Smooth muscle cell (in vitro differentiated cells): ENCODE data around the gene DUSP9. TPM values are rescaled to one million over a fixed set of nuclear protein-coding genes. Genes with fewer than 3 reads are reported as not detected.

Experiments used
- DNase-seq: peaks from one replicate; lab custom pipeline; 2025; ENCODE audit not compliant: unreplicated experiment; lab: John Stamatoyannopoulos, UW
- H2AFZ ChIP-seq: fragments of 200-600 bp; sonication (generic); 2 replicates; pipeline ENCODE4 v1.6.0; 2016; ENCODE audit warnings: antibody characterized with exemption, low read depth, mild to moderate bottlenecking
- H3F3A ChIP-seq: fragments of 200-600 bp; sonication (generic); 2 replicates; pipeline ENCODE4 v1.6.0; 2017; ENCODE audit warnings: antibody characterized with exemption, low read depth
- H3K27ac ChIP-seq: fragments of 200-600 bp; sonication (generic); 2 replicates; pipeline ENCODE4 v1.5.1; 2016; ENCODE audit warnings: low read depth, mild to moderate bottlenecking
- H3K27me3 ChIP-seq: fragments of 200-600 bp; sonication (generic); 2 replicates; pipeline ENCODE4 v1.6.1; 2016; ENCODE audit warnings: low read depth, mild to moderate bottlenecking
- H3K36me3 ChIP-seq: fragments of 200-600 bp; sonication (generic); 2 replicates; pipeline ENCODE4 v1.5.1; 2016; ENCODE audit warnings: low read depth
- H3K4me1 ChIP-seq: fragments of 200-600 bp; sonication (generic); 2 replicates; pipeline ENCODE4 v1.5.1; 2016; ENCODE audit warnings: low read depth
- H3K4me2 ChIP-seq: fragments of 200-600 bp; sonication (generic); 2 replicates; pipeline ENCODE4 v1.6.0; 2016; ENCODE audit warnings: mild to moderate bottlenecking
- H3K4me3 ChIP-seq: fragments of 200-600 bp; sonication (generic); 2 replicates; pipeline ENCODE4 v1.5.1; 2016; ENCODE audit warnings: mild to moderate bottlenecking
- H3K79me2 ChIP-seq: fragments of 200-600 bp; sonication (generic); 2 replicates; pipeline ENCODE4 v1.6.0; 2016; ENCODE audit warnings: low read depth, mild to moderate bottlenecking
- H3K9ac ChIP-seq: fragments of 200-600 bp; sonication (generic); 2 replicates; pipeline ENCODE4 v1.6.0; 2016; ENCODE audit warnings: low read depth
- H3K9me3 ChIP-seq: fragments of 200-600 bp; sonication (generic); replicated peaks from 2 replicates; pipeline ENCODE4 v1.5.1; 2016; ENCODE audit warnings: low read depth
- H4K20me1 ChIP-seq: fragments of 200-600 bp; sonication (generic); 2 replicates; pipeline ENCODE4 v1.6.0; 2016; ENCODE audit warnings: low read depth
- WGBS: methylation state at CpG from one replicate; pipeline ENCODE4 v1.1.7; 2016; ENCODE audit warnings: low lambda C conversion rate; 5-methylcytosine and 5-hydroxymethylcytosine counted together
- polyA plus RNA-seq: library from polyadenylated mRNA; unstranded; fragments of >200 nt; fragmentation: Nextera tagmentation; extraction: Ambion mirVana; gene quantifications from 2 replicates; pipeline ENCODE4 v1.2.1, GENCODE V29; 2016
- total RNA-seq: library from RNA; depleted of rRNA; stranded (reverse); fragments of >200 nt; gene quantifications from 2 replicates; pipeline ENCODE4 v1.2.3, GENCODE V29; 2014
- TF ChIP-seq, protein P1 (sequence below): fragments of 200-600 bp; sonication (generic); IDR thresholded peaks from 2 replicates; pipeline ENCODE4 v1.5.1; 2017; ENCODE audit warnings: borderline replicate concordance, mild to moderate bottlenecking, antibody characterized with exemption; ENCODE audit not compliant: insufficient read depth, poor library complexity, severe bottlenecking

Gene DUSP9
- total and polyA plus RNA-seq, 2 experiments from 2014 or later = 3.0 to 11.3 TPM

DNA sequence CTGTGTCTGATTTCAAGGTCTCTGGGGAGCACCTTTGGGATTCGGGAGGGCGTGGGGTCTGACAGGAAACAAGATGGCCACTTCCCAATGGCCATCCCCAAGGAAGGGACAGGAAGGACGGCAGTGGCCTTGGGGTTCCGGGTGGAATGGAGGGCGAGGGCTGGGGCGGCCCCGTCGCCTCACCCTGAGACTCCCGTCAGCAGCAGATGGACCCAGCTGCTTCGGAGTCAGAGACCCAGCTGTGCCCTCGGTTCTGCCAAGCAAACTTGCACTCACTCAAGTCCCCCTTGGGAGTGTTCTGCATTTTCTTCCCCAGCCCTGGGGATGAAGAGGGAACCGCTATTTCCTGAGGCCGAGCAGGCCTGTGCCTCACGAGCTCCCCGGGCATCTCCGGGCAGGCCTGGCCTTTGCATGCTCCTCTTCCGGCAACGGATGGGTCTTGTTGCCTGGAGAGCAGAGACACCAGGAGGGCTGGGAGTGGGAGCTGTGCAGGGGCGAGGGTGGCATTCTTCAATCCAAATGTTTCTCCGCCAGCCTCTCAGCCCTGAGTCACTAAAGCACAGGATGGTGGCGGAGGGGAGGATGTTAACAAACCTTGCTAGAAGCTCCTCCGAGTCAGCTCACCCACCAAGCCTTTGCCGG, 6.8 kb upstream of the DUSP9 start:
- TF ChIP-seq, protein P1, sequence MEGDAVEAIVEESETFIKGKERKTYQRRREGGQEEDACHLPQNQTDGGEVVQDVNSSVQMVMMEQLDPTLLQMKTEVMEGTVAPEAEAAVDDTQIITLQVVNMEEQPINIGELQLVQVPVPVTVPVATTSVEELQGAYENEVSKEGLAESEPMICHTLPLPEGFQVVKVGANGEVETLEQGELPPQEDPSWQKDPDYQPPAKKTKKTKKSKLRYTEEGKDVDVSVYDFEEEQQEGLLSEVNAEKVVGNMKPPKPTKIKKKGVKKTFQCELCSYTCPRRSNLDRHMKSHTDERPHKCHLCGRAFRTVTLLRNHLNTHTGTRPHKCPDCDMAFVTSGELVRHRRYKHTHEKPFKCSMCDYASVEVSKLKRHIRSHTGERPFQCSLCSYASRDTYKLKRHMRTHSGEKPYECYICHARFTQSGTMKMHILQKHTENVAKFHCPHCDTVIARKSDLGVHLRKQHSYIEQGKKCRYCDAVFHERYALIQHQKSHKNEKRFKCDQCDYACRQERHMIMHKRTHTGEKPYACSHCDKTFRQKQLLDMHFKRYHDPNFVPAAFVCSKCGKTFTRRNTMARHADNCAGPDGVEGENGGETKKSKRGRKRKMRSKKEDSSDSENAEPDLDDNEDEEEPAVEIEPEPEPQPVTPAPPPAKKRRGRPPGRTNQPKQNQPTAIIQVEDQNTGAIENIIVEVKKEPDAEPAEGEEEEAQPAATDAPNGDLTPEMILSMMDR = no peak
- Histone ChIP-seq H3K27ac (no peak overlapping the region), H3K4me3 (no peak overlapping the region), H3K9ac (no peak overlapping the region), H2AFZ (no peak overlapping the region), H3K27me3 (peaks cover 7% of the 10 kb centered on the region), H3F3A (no peaks in the 10 kb centered on the region), H3K36me3 (no peaks in the 10 kb centered on the region), H4K20me1 (no peaks in the 10 kb centered on the region), H3K4me1 (peaks cover 3% of the 10 kb centered on the region), H3K79me2 (no peaks in the 10 kb centered on the region), H3K9me3 (no peaks in the 10 kb centered on the region), H3K4me2 (no peak overlapping the region)
- no peak for DNase-seq
- 93% methylated on average over 23 of the region's 23 CpGs for WGBS

DNA sequence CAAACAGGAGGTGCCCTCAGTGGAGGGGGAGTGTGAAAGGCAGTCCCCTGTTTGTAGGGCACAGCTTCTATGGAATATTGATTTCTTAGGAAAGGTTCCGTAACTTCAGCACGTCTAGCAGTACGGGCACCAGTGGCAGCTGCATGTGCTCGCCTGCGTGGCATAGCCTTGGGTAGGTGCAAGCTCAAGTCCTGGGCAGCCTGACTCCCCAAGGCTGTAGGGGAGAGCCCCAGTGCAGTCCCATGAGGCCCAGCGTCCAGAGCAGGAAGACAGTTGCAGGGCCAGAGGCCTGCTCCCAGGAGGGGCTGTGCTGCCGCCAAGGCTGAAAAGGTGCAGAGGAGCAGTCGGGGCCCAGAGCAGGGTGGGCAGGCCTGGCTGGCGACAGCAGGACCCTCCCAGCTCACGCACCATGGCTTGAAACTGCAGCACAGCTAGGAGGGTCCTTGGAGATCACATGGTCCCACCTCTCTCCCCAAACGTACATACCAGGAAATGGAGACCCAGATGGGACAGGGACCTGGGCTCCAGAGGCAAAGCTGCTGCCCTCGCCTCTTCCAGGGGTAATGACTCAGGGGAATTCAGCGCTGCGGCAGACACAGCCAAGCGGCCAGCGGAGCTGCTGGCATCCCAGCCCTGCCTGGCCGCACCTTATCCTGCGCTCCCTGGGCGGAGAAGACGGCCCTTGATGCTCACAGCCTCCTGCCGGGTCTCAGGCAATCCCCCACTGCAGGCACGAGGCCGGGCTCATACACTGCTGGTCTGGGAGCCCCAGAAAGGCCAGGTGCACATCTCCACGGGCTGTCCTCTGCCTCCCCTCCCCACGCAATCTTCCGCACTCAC, 6.0 kb upstream of the DUSP9 start:
- Histone ChIP-seq H4K20me1 (no peaks in the 10 kb centered on the region), H3F3A (no peaks in the 10 kb centered on the region), H3K79me2 (no peaks in the 10 kb centered on the region), H3K27ac (no peak overlapping the region), H3K9ac (no peak overlapping the region), H3K4me3 (no peak overlapping the region), H3K27me3 (peaks cover 13% of the 10 kb centered on the region), H3K9me3 (no peaks in the 10 kb centered on the region), H2AFZ (no peak overlapping the region), H3K4me1 (peaks cover 3% of the 10 kb centered on the region), H3K36me3 (no peaks in the 10 kb centered on the region), H3K4me2 (no peak overlapping the region)
- TF ChIP-seq, protein P1 = no peak
- no peak for DNase-seq
- WGBS = 70% methylated on average over 26 of the region's 26 CpGs

GRCh38 chrX:153641627-153642026, 5.4 kb upstream of the DUSP9 start:
- Histone ChIP-seq H3K4me3 (no peak overlapping the region), H3K27ac (no peak overlapping the region), H3K27me3 (peaks cover 13% of the 10 kb centered on the region), H3K36me3 (no peaks in the 10 kb centered on the region), H3K4me1 (peaks cover 3% of the 10 kb centered on the region), H2AFZ (no peak overlapping the region), H3K79me2 (no peaks in the 10 kb centered on the region), H3K9ac (no peak overlapping the region), H3K4me2 (peak overlapping the region; percentile 73), H3F3A (no peaks in the 10 kb centered on the region), H4K20me1 (no peaks in the 10 kb centered on the region), H3K9me3 (no peaks in the 10 kb centered on the region)
- WGBS = 38% methylated on average over 8 of the region's 8 CpGs
- TF ChIP-seq, protein P1 = no peak
- no peak for DNase-seq
